Parathyroid adenoma (tissue), 2 donors: ENCODE results near the gene SHANK1.
A peak's percentile ranks its signal among the peaks of the same experiment; 100 is the strongest.

Experiments used
- H2AFZ ChIP-seq: fragments of 300-600 bp; sonication (generic); one replicate; pipeline ENCODE4 v1.7.0; 2017; ENCODE audit warnings: antibody characterized with exemption, mild to moderate bottlenecking
- H3K27ac ChIP-seq: fragments of 300-600 bp; sonication (generic); one replicate; pipeline ENCODE4 v1.7.0; 2017
- H3K27me3 ChIP-seq: fragments of 300-600 bp; sonication (generic); one replicate; pipeline ENCODE4 v1.7.0; 2017; ENCODE audit warnings: low read length; ENCODE audit not compliant: control insufficient read depth, insufficient read depth
- H3K36me3 ChIP-seq: fragments of 300-600 bp; sonication (generic); one replicate; pipeline ENCODE4 v1.7.0; 2017; ENCODE audit warnings: low read length; ENCODE audit not compliant: control insufficient read depth, insufficient read depth
- H3K4me1 ChIP-seq: fragments of 300-600 bp; sonication (generic); one replicate; pipeline ENCODE4 v1.7.0; 2017; ENCODE audit warnings: control low read depth
- H3K4me2 ChIP-seq: fragments of 300-600 bp; sonication (generic); one replicate; pipeline ENCODE4 v1.7.0; 2017; ENCODE audit warnings: low read length
- H3K4me3 ChIP-seq: fragments of 300-600 bp; sonication (generic); one replicate; pipeline ENCODE4 v1.7.0; 2017; ENCODE audit warnings: low read depth, low read length
- H3K79me2 ChIP-seq: fragments of 300-600 bp; sonication (generic); one replicate; pipeline ENCODE4 v1.7.0; 2017; ENCODE audit warnings: control low read depth
- H3K9ac ChIP-seq: fragments of 300-600 bp; sonication (generic); one replicate; pipeline ENCODE4 v1.7.0; 2017; ENCODE audit warnings: mild to moderate bottlenecking
- H3K9me3 ChIP-seq: fragments of 300-600 bp; sonication (generic); one replicate; pipeline ENCODE4 v1.7.0; 2017; ENCODE audit warnings: low read length; ENCODE audit not compliant: control insufficient read depth
- CTCF ChIP-seq: fragments of 300-600 bp; sonication (generic); IDR thresholded peaks from one replicate; pipeline ENCODE4 v1.7.0; 2017; ENCODE audit warnings: antibody characterized with exemption, mild to moderate bottlenecking
- donor health status: primary hyperparathyroidism.

Gene SHANK1

GRCh38 chr19:50667177-50667758 is 52.3 kb downstream of the SHANK1 start:
- Histone ChIP-seq H3K4me1 (no peaks in the 10 kb centered on the region), H2AFZ (no peak overlapping the region), H3K4me3 (no peak overlapping the region), H3K36me3 (no peaks in the 10 kb centered on the region), H3K9me3 (no peaks in the 10 kb centered on the region), H3K4me2 (peak overlapping the region; percentile 31), H3K27me3 (peaks cover 3% of the 10 kb centered on the region), H3K79me2 (no peaks in the 10 kb centered on the region), H3K27ac (no peak overlapping the region), H3K9ac (no peak overlapping the region)
- no peak for TF ChIP-seq CTCF

- Histone ChIP-seq H3K9ac (no peak overlapping the region), H3K4me2 (no peak overlapping the region), H3K27me3 (peaks cover 3% of the 10 kb centered on the region), H3K27ac (no peak overlapping the region), H3K4me1 (no peaks in the 10 kb centered on the region), H3K79me2 (no peaks in the 10 kb centered on the region), H3K9me3 (no peaks in the 10 kb centered on the region), H2AFZ (no peak overlapping the region), H3K36me3 (no peaks in the 10 kb centered on the region), H3K4me3 (no peak overlapping the region)
- TF ChIP-seq CTCF = no peak
Observed at GRCh38 chr19:50666346-50667176, 53.0 kb downstream of the SHANK1 start.

GRCh38 chr19:50664204-50664603 is 55.4 kb downstream of the SHANK1 start:
- H3K4me2 ChIP-seq = no peak overlapping the region
- no peak overlapping the region for H2AFZ ChIP-seq
- H3K27me3 ChIP-seq = peaks cover 3% of the 10 kb centered on the region
- no peak for TF ChIP-seq CTCF
- H3K4me1 ChIP-seq = no peaks in the 10 kb centered on the region
- H3K36me3 ChIP-seq = no peaks in the 10 kb centered on the region
- no peak overlapping the region for H3K9ac ChIP-seq
- no peaks in the 10 kb centered on the region for H3K9me3 ChIP-seq
- H3K79me2 ChIP-seq = no peaks in the 10 kb centered on the region
- no peak overlapping the region for H3K27ac ChIP-seq
- no peak overlapping the region for H3K4me3 ChIP-seq

GRCh38 chr19:50663482-50663790 is 56.2 kb downstream of the SHANK1 start:
- no peak overlapping the region for H3K4me3 ChIP-seq
- H3K27me3 ChIP-seq = peaks cover 3% of the 10 kb centered on the region
- H3K4me2 ChIP-seq = no peak overlapping the region
- TF ChIP-seq CTCF = no peak
- H2AFZ ChIP-seq = no peak overlapping the region
- no peaks in the 10 kb centered on the region for H3K36me3 ChIP-seq
- no peak overlapping the region for H3K9ac ChIP-seq
- H3K4me1 ChIP-seq = no peaks in the 10 kb centered on the region
- H3K9me3 ChIP-seq = no peaks in the 10 kb centered on the region
- H3K27ac ChIP-seq = no peak overlapping the region
- H3K79me2 ChIP-seq = no peaks in the 10 kb centered on the region
